ENCODE results near the gene CST6. TPM values are rescaled to one million over a fixed set of nuclear protein-coding genes. Genes with fewer than 3 reads are reported as not detected.
"Not testable (repeated sequence)": the region's sequence is repeated elsewhere in the genome, so short reads cannot be mapped to it uniquely, and the experiment has no call there.

Gene CST6
- total and polyA plus RNA-seq, 2 experiments from 2014 or later: 4.2 to 8.3 TPM

DNA sequence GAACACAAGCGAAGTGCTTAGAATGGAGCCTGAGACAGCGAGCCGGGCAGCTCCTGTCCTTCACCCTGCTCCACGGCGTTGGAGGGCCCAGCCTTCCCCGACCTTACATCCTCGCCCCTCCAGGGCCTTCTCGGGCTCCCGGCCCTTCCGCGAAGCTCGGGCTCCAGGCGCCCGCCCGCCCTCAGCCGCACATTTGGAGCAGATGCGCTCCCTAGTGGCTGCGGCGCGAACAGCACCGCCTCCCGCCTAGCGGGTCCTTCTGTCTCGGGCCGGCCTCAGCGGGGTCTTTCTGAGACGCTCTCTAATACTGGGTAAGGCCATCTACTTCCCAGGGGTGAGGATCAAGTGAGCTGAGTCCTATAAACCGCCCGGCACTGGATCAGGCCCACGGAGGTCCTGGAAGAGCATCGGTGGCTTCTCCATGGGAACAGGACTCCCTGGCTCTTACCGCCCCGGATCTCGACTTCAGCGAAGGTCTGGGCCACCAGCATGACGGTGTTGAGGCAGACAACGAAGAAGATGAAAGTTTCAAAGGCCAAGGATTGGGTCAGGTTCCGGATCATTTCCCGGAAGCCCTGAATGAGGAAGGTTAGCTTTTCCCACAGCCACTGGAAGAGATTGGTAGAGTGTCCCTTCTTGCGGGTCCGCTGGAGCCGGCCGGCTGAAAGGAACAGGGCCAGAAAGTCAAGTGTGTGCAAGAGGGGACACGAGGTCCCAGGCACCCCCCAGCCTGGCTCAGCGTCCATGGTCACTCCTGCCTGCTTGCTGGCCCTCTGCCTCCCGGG lies 10.8 kb downstream of the CST6 start:
- Histone ChIP-seq H4K20me1 (replicated peaks; ENCODE audit: insufficient read depth) (no peaks in the 10 kb centered on the region), H3K36me3 (ENCODE audit: insufficient read depth) (no peaks in the 10 kb centered on the region), H3K79me2 (replicated peaks; ENCODE audit: insufficient read depth) (no peaks in the 10 kb centered on the region), H3K9me2 (ENCODE audit: insufficient read depth) (no peaks in the 10 kb centered on the region), H3K4me2 (peak overlapping the region; percentile 55; the same call in 1 of the 2 replicates), H3K4me3 (no peak overlapping the region), H3K27me3 (ENCODE audit: insufficient read depth) (0 out of 2 replicates have a peak, but pooled peaks cover 10% of the 10 kb centered on the region), H3K27ac (ENCODE audit: low read depth) (no peak overlapping the region), H2AFZ (peak overlapping the region; percentile 94), H3K4me1 (ENCODE audit: insufficient read depth) (no peaks in the 10 kb centered on the region), H3F3A (replicated peaks; ENCODE audit: low read depth) (no peaks in the 10 kb centered on the region)
- peak overlapping the region; percentile 51; the same call in 2 of the 3 replicates for H3K4me3 Mint-ChIP-seq
- DNase-seq (ENCODE audit: low spot score): peak; percentile 93
- TF ChIP-seq POLR2AphosphoS5 (IDR thresholded peaks at IDR 0.05; ENCODE audit: low read depth): no peak
- TF ChIP-seq CTCF (conservative IDR thresholded peaks at IDR 0.05; ENCODE audit: low read depth in 2 of 2): peak; percentile 88 to 91
- ATAC-seq: peak; percentile 99
- no peaks in the 10 kb centered on the region; the same call in 2 of the 3 replicates for H3K36me3 Mint-ChIP-seq (ENCODE audit: low read depth)
- H3K27ac Mint-ChIP-seq: no peak overlapping the region
- H3K27me3 Mint-ChIP-seq (ENCODE audit: insufficient read depth, low read depth, poor library complexity): peaks cover 21% of the 10 kb centered on the region
- no peaks in the 10 kb centered on the region; the same call in 2 of the 3 replicates for H3K9me3 Mint-ChIP-seq
- peaks cover 3% of the 10 kb centered on the region; the same call in 1 of the 3 replicates for H3K4me1 Mint-ChIP-seq

- not testable (repeated sequence) for ATAC-seq; DNase-seq (ENCODE audit: low spot score); H4K20me1 ChIP-seq (replicated peaks; ENCODE audit: insufficient read depth); H3K36me3 ChIP-seq (ENCODE audit: insufficient read depth); H3K9me2 ChIP-seq (ENCODE audit: insufficient read depth); H3K79me2 ChIP-seq (replicated peaks; ENCODE audit: insufficient read depth); H3F3A ChIP-seq (replicated peaks; ENCODE audit: low read depth); H3K27ac Mint-ChIP-seq; H3K27ac ChIP-seq (ENCODE audit: low read depth); H3K4me1 ChIP-seq (ENCODE audit: insufficient read depth); H3K36me3 Mint-ChIP-seq (ENCODE audit: low read depth); H3K4me3 ChIP-seq; H3K4me1 Mint-ChIP-seq; H3K4me2 ChIP-seq; H3K9me3 Mint-ChIP-seq; H3K27me3 ChIP-seq (ENCODE audit: insufficient read depth); H3K4me3 Mint-ChIP-seq
- H3K27me3 Mint-ChIP-seq (ENCODE audit: insufficient read depth, low read depth, poor library complexity): peaks cover 26% of the 10 kb centered on the region
- H2AFZ ChIP-seq: peak overlapping the region; percentile 94
Observed at GRCh38 chr11:66023186-66023440, 11.3 kb downstream of the CST6 start.

DNA sequence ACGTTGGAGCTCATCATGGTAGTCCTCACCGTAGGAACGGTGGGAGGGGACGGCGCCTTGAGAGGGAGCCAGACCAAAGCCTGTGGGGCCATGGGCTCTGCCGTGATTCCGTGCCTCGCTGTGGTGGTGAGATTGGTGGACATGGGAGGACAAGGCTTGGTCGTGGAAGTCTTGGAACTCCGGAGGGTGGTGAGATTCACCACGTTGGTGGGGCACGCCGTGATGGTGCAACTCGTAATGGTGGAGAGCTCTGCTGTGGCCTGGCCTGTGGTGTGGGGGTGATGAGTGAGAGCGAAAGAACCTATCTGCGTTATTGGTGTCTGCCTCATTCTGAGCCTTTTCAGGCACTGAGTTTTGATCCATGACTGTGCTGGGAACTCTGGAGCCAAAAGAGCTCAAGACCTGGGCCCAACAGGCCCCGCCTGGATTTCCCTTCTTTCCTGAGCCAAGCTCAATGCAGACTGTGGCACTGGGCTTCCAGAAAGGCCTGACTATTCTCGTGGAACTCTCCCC lies 14.3 kb downstream of the CST6 start, which contains the start of gene CATSPER1:
Gene CATSPER1 (minus strand): TSS at position 463 of the 513 bp plus-strand sequence. CDS start 100 bp downstream, at position 363.
- no peaks in the 10 kb centered on the region for H3K4me1 ChIP-seq (ENCODE audit: insufficient read depth)
- H3K36me3 ChIP-seq (ENCODE audit: insufficient read depth): no peaks in the 10 kb centered on the region
- Mint-ChIP-seq H3K4me1 (peaks cover 3% of the 10 kb centered on the region; the same call in 1 of the 3 replicates), H3K9me3 (no peaks in the 10 kb centered on the region; the same call in 2 of the 3 replicates), H3K27me3 (ENCODE audit: insufficient read depth, low read depth, poor library complexity) (peaks cover 17% of the 10 kb centered on the region), H3K4me3 (no peak within 1 kb of the TSS), H3K27ac (no peak within 1 kb of the TSS), H3K36me3 (ENCODE audit: low read depth) (no peaks in the 10 kb centered on the region; the same call in 2 of the 3 replicates)
- H3K27ac ChIP-seq (ENCODE audit: low read depth): no peak within 1 kb of the TSS
- no peaks in the 10 kb centered on the region for H3K9me2 ChIP-seq (ENCODE audit: insufficient read depth)
- H2AFZ ChIP-seq: no peak within 1 kb of the TSS
- no peak within 1 kb of the TSS for H3K4me2 ChIP-seq
- H3F3A ChIP-seq (replicated peaks; ENCODE audit: low read depth): no peaks in the 10 kb centered on the region
- H3K79me2 ChIP-seq (replicated peaks; ENCODE audit: insufficient read depth): no peaks in the 10 kb centered on the region
- DNase-seq (ENCODE audit: low spot score) (no peak), ATAC-seq (no peak)
- H4K20me1 ChIP-seq (replicated peaks; ENCODE audit: insufficient read depth): no peaks in the 10 kb centered on the region
- 0 out of 2 replicates have a peak, but pooled peaks cover 10% of the 10 kb centered on the region for H3K27me3 ChIP-seq (ENCODE audit: insufficient read depth)
- no peak for TF ChIP-seq EZH2 (IDR thresholded peaks at IDR 0.05; ENCODE audit: low read depth, unreplicated experiment)
- no peak within 1 kb of the TSS for H3K4me3 ChIP-seq
